GM12878 (cell line): ENCODE data around the gene TTC38. TPM values are rescaled to one million over a fixed set of nuclear protein-coding genes. Genes with fewer than 3 reads are reported as not detected.
"Not testable (repeated sequence)": the region's sequence is repeated elsewhere in the genome, so short reads cannot be mapped to it uniquely, and the experiment has no call there.

Experiments
- ATAC-seq: fragments of 200-7000 bp; cut with Tn5 transposase; 3 replicates; pipeline ENCODE4 v1.9.1; 2020; ENCODE audit warnings: mild to moderate bottlenecking, moderate library complexity
- BruUV-seq: library from RNA; stranded (reverse); fragments of 400-500 nt; replicated peaks from 2 replicates; lab custom pipeline; 2021; lab: Mats Ljungman, UMichigan
- CTCF ChIA-PET: fragments of 300-600 bp; sonication (Branson Sonifier 250); formaldehyde crosslinking; extraction: SDS; loops from one replicate; lab custom pipeline; 2021; ENCODE audit warnings: inconsistent platforms; lab: Yijun Ruan, JAX
- POLR2A ChIA-PET: fragments of 350-600 bp; formaldehyde crosslinking; extraction: SDS; loops from one replicate; lab custom pipeline; 2021; ENCODE audit warnings: inconsistent platforms; lab: Charles Lee
- RAD21 ChIA-PET: fragments of 300-600 bp; sonication (Branson Sonifier 250); formaldehyde crosslinking; loops from one replicate; lab custom pipeline; 2023; ENCODE audit warnings: antibody characterized with exemption; ENCODE audit not compliant: unreplicated experiment; lab: Charles Lee
- SMC1A ChIA-PET: fragments of 300-600 bp; sonication (Branson Sonifier 250); formaldehyde crosslinking; loops from one replicate; lab custom pipeline; 2023; ENCODE audit not compliant: unreplicated experiment, uncharacterized antibody; lab: Charles Lee
- DNase-seq: peaks from one replicate; pipeline ENCODE4 v3.0.0-alpha.2; 2011; ENCODE audit warnings: low read depth, low spot score
- FAIRE-seq: peaks from 3 replicates; lab custom pipeline; 2011; peaks lifted over from hg19 to GRCh38; lab: Jason Lieb, UNC
- H2AFZ ChIP-seq: 2 replicates; pipeline ENCODE4 v1.6.0; 2011; ENCODE audit warnings: low read depth, low read length, control low read depth; ENCODE audit not compliant: control insufficient read depth
- H3K27ac ChIP-seq: 2 replicates; pipeline ENCODE4 v1.5.1; 2011; ENCODE audit warnings: control low read depth; ENCODE audit not compliant: control insufficient read depth, insufficient read depth
- H3K27me3 ChIP-seq, 2 experiments: replicated peaks in 1 of 2; 2 replicates each; pipeline versions ENCODE4 v1.6.0 to v1.6.1; 2011; ENCODE audit warnings: low read length in 1 of 2; ENCODE audit not compliant: control insufficient read depth in 2 of 2, insufficient read depth in 2 of 2
- H3K36me3 ChIP-seq, 2 experiments: 2 replicates each; pipeline ENCODE4 v1.5.1; 2011; ENCODE audit warnings: low read length in 1 of 2; ENCODE audit not compliant: control insufficient read depth in 2 of 2, insufficient read depth in 2 of 2
- H3K4me1 ChIP-seq: 2 replicates; pipeline ENCODE4 v1.6.1; 2011; ENCODE audit warnings: mild to moderate bottlenecking, low read length, moderate library complexity, mixed read lengths; ENCODE audit not compliant: control insufficient read depth, insufficient read depth
- H3K4me2 ChIP-seq: 2 replicates; pipeline ENCODE4 v1.6.0; 2011; ENCODE audit warnings: control low read depth; ENCODE audit not compliant: control insufficient read depth, insufficient read depth
- H3K4me3 ChIP-seq: fragments of 200-600 bp; sonication (generic); 2 replicates; pipeline ENCODE4 v1.5.1; 2016
- H3K79me2 ChIP-seq: 2 replicates; pipeline ENCODE4 v1.6.0; 2011; ENCODE audit warnings: low read length; ENCODE audit not compliant: control insufficient read depth, insufficient read depth
- H3K9ac ChIP-seq: 2 replicates; pipeline ENCODE4 v1.8.0; 2011; ENCODE audit warnings: low read length, control low read depth, mixed read lengths; ENCODE audit not compliant: control insufficient read depth, insufficient read depth
- H3K9me3 ChIP-seq: replicated peaks from 3 replicates; pipeline ENCODE4 v1.5.1; 2011; ENCODE audit warnings: mild to moderate bottlenecking, low read length; ENCODE audit not compliant: control insufficient read depth, insufficient read depth
- H4K20me1 ChIP-seq: 2 replicates; pipeline ENCODE4 v1.6.0; 2011; ENCODE audit not compliant: control insufficient read depth, insufficient read depth
- CHD2 ChIP-seq: IDR thresholded peaks from 2 replicates; pipeline ENCODE4 v1.6.1; 2011; ENCODE audit warnings: low read depth, low read length, improper control_type of control experiment, borderline replicate concordance
- IKZF2 ChIP-seq, 2 experiments: fragments of 450-650 bp; IDR thresholded peaks; 2 replicates each; pipeline ENCODE4 v1.6.1; 2017; ENCODE audit warnings: mild to moderate bottlenecking in 2 of 2, moderate library complexity in 2 of 2
- KLF5 ChIP-seq: fragments of 450-650 bp; IDR thresholded peaks from 2 replicates; pipeline ENCODE4 v1.6.1; 2014; ENCODE audit warnings: mild to moderate bottlenecking; ENCODE audit not compliant: partially characterized antibody
- MAX ChIP-seq: IDR thresholded peaks from 2 replicates; pipeline ENCODE4 v1.6.1; 2012; ENCODE audit warnings: low read depth, low read length, improper control_type of control experiment
- RELB ChIP-seq: fragments of 450-650 bp; IDR thresholded peaks from 2 replicates; pipeline ENCODE4 v1.6.1; 2017; ENCODE audit warnings: low read depth, mild to moderate bottlenecking, moderate library complexity
- SIX5 ChIP-seq: IDR thresholded peaks from 2 replicates; pipeline ENCODE4 v1.6.1; 2011; ENCODE audit warnings: mild to moderate bottlenecking, low read depth, low read length, moderate library complexity; ENCODE audit not compliant: severe bottlenecking
- SRF ChIP-seq, 2 experiments: IDR thresholded peaks; 2 replicates each; pipeline ENCODE4 v1.6.1; 2011; ENCODE audit warnings: low read depth in 2 of 2, low read length in 2 of 2, mild to moderate bottlenecking in 1 of 2, moderate library complexity in 1 of 2
- WGBS: methylation state at CpG from one replicate; pipeline ENCODE4 v1.1.6; 2016; ENCODE audit warnings: low lambda C conversion rate; ENCODE audit not compliant: insufficient replicate concordance, insufficient coverage; ENCODE audit errors: missing lambda C conversion rate; 5-methylcytosine and 5-hydroxymethylcytosine counted together
- in situ Hi-C: fragments of 300-500 bp; cut with MboI; formaldehyde crosslinking; loops from 9 replicates; pipeline ENCODE4 v1.14.3; 2018; ENCODE audit warnings: mixed read lengths
- intact Hi-C: fragments of 100-400 bp; cut with micrococcal nuclease; formaldehyde crosslinking; loops from one replicate; pipeline ENCODE4 v1.14.2; 2022; ENCODE audit not compliant: unreplicated experiment
- polyA plus RNA-seq, 11 experiments: library from polyadenylated mRNA; depleted of rRNA in 4 of 11; unstranded in 6 of 11; stranded (reverse) in 5 of 11; fragments of >200 nt; fragmentation: Nextera tagmentation in 4 of 11; fragmentation: Illumina TruSeq in 1 of 11; extraction: Ambion mirVana in 4 of 11; extraction: Trizol in 1 of 11; gene quantifications; 1 replicate in 1 of 11; 2 replicates in 10 of 11; pipeline versions ENCODE4 v1.2.1 to v1.2.3, GENCODE V29; 2011 to 2016; ENCODE audit warnings: inconsistent platforms in 2 of 11, missing spikeins in 2 of 11, low read depth in 1 of 11
- total RNA-seq, 4 experiments: library from RNA; depleted of rRNA in 3 of 4; stranded (reverse); fragments of >200 nt in 3 of 4; fragmentation: Illumina TruSeq in 1 of 4; extraction: Trizol in 1 of 4; gene quantifications; 2 replicates each; pipeline versions ENCODE4 v1.2.1 to v1.2.3, GENCODE V29; 2013 to 2021

Gene TTC38
- total and polyA plus RNA-seq, 10 of the 15 experiments (the other 5 are each of a cell fraction or from before 2014, with no cell fraction given), result 0.58 to 39.9 (median 13.0) TPM

- BruUV-seq, result no TSS peak
- WGBS, result 57% methylated on average over 3 of the region's 30 CpGs
- in situ Hi-C loops (no loop called here), intact Hi-C loops (no loop called here)
- H3K4me3 ChIP-seq, result no peak within 1 kb of the TSS
- H3K79me2 ChIP-seq, result peaks cover under 1% of the 10 kb centered on the region; the same call in 1 of the 2 replicates
- H2AFZ ChIP-seq, result no peak within 1 kb of the TSS
- FAIRE-seq, result no peak
- H3K9me3 ChIP-seq, result peaks cover 10% of the 10 kb centered on the region; the same call in 2 of the 3 replicates
- no peak within 1 kb of the TSS for H3K4me2 ChIP-seq
- H3K36me3 ChIP-seq, result no peaks in the 10 kb centered on the region
- no peak within 1 kb of the TSS for H3K27ac ChIP-seq
- H4K20me1 ChIP-seq, result no peaks in the 10 kb centered on the region
- ChIA-PET RAD21 (no interaction called here), POLR2A (no interaction called here), CTCF (no interaction called here), SMC1A (no interaction called here)
- peaks cover 2% of the 10 kb centered on the region for H3K4me1 ChIP-seq
- peaks cover 3 to 5% of the 10 kb centered on the region in 2 experiments; a peak in 3 of 4 replicates for H3K27me3 ChIP-seq
- TF ChIP-seq MAX, result no peak
- TF ChIP-seq IKZF2 (IDR thresholded peaks at IDR 0.05), result no peak
- no peak for TF ChIP-seq SIX5
- no peak for TF ChIP-seq RELB
- no peak for TF ChIP-seq SRF (IDR thresholded peaks at IDR 0.05; ENCODE audit: low read depth in 2 of 2, low read length in 2 of 2)
- TF ChIP-seq CHD2, result no peak
- no peak for TF ChIP-seq KLF5
- DNase-seq, result no peak
- no peak for ATAC-seq
- H3K9ac ChIP-seq, result no peak within 1 kb of the TSS
Observed at GRCh38 chr22:46263216-46263590, 4.6 kb upstream of the TTC38 start, which contains the start of gene PKDREJ. TSS of gene PKDREJ (minus strand) at chr22:46263343. CDS start at chr22:46263322, 21 bp downstream.

- H3K27me3 ChIP-seq, H3K4me3 ChIP-seq, H3K36me3 ChIP-seq, SMC1A ChIA-PET, H4K20me1 ChIP-seq, DNase-seq, intact Hi-C loops, BruUV-seq, H3K4me1 ChIP-seq, RAD21 ChIA-PET, H3K79me2 ChIP-seq, H2AFZ ChIP-seq, CTCF ChIA-PET, H3K27ac ChIP-seq, H3K9ac ChIP-seq, ATAC-seq, POLR2A ChIA-PET, FAIRE-seq, H3K9me3 ChIP-seq, H3K4me2 ChIP-seq, in situ Hi-C loops: not testable (repeated sequence)
- WGBS, result 76% methylated on average over 6 of the region's 6 CpGs
Observed at GRCh38 chr22:46264520-46264919, 3.3 kb upstream of the TTC38 start.

- CTCF ChIA-PET, H3K9ac ChIP-seq, H3K4me2 ChIP-seq, H3K4me3 ChIP-seq, BruUV-seq, POLR2A ChIA-PET, SMC1A ChIA-PET, DNase-seq, H2AFZ ChIP-seq, H3K9me3 ChIP-seq, H3K27me3 ChIP-seq, RAD21 ChIA-PET, intact Hi-C loops, H3K36me3 ChIP-seq, H3K4me1 ChIP-seq, ATAC-seq, H3K27ac ChIP-seq, in situ Hi-C loops, H3K79me2 ChIP-seq, FAIRE-seq, H4K20me1 ChIP-seq: not testable (repeated sequence)
- WGBS, result 59% methylated on average over 4 of the region's 4 CpGs
Observed at GRCh38 chr22:46265627-46266026, 2.2 kb upstream of the TTC38 start.
